Epithelial cell of umbilical artery (primary cell): ENCODE data around the gene TNFAIP8L1. TPM values are rescaled to one million over a fixed set of nuclear protein-coding genes. Genes with fewer than 3 reads are reported as not detected.

ENCODE experiments used
- total RNA-seq: library from RNA; depleted of rRNA; stranded (reverse); fragments of >200 nt; gene quantifications from 2 replicates; pipeline ENCODE4 v1.2.3, GENCODE V29; 2014

The TNFAIP8L1 gene
- 17.2 and 26.9 TPM in 2 replicates for total RNA-seq

DNA sequence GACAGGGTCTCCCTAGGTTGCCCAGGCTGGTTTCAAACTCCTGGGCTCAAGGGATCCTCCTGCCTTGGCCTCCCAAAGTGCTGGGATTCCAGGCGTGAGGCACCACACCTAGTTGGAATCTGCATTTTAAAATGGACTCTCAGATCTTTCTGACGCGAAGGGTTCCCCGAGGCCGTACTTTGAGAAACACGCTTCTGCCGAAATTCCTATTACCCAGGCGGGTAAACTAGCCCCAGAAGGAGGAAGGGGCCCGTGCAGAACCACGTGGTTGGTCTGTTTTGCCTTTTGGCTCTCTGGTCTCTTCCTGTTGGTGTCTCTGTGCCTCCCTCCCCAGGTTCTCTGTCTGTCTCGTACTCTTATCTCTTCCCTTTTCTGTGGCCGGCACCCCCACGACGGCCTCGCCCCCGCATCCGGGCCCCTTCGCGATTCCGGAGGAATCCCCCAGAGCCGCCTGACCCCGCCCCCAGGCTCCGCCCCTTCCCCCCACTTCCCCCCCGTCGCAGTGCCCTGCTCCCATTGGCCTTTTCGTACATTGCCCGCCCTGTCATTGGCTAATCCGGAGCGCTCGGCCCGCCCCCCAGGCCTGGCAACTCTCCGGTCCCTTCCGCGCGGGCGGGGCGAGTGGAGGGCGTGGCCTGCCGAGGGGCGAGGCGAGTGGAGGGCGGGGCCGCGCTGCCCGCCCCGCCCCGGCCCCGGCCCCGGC is at the start of gene TNFAIP8L1:
TSS of gene TNFAIP8L1 (plus strand) at position 689 of the 703 bp plus-strand sequence. CDS start 12,354 bp downstream, outside the sequence.

DNA sequence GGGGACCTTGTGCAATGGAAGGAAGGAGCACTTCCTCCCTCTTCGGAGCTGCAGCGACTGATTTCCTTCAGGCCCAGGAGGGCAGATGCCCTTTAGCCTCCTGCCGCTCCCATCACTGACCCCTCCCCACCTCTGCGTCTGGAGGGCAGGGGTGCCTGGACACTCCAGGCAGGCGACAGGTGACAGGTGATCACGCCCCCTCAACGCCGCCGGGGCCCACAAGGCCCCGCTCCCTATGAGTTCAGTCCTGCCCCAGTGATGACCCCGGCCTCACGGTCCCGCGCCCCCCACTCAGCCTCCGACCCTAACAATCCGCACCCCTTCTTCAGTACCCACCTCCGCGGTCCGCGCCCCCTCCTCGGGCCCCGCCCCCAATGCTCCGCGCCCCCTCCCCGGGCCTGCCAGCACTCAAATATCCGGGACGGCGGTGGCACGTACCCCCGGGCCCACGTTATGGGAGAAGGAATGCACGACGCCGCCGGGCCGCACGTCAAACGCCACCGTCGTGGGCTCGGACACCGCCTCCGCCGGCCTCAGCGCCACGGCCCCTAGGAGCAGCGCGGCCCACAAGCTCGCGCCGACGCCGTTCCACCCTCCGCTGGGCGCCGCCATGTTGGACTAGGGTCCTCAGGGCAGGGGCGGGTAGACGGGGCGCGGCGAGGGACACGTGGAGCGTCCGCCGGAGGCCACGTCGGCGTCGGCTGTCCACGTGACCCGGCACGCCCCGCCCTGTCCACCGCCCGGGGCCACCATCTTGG is 30.6 kb downstream of the TNFAIP8L1 start, which contains the start of gene MYDGF:
TSS of gene MYDGF (minus strand) at position 620 of the 758 bp plus-strand sequence. CDS start at position 612, 8 bp downstream.

Other genes starting within 250 kb of the TNFAIP8L1 start
- 24.7 and 27.2 TPM in 2 replicates for gene SH3GL1, start 239.0 kb upstream of the TNFAIP8L1 start, total RNA-seq
- gene CHAF1A, start 236.9 kb upstream of the TNFAIP8L1 start, total RNA-seq: 11.7 and 20.4 TPM in 2 replicates
- 63.8 and 67.9 TPM in 2 replicates for gene UBXN6, start 181.7 kb upstream of the TNFAIP8L1 start, total RNA-seq
- gene HDGFL2, start 167.2 kb upstream of the TNFAIP8L1 start, total RNA-seq: 53.9 and 75.8 TPM in 2 replicates
- under 0.01 TPM in 1 of 2 replicates, not detected in the other for gene PLIN4, start 121.0 kb upstream of the TNFAIP8L1 start, total RNA-seq
- gene PLIN5, start 104.3 kb upstream of the TNFAIP8L1 start, total RNA-seq: 1.4 TPM in 1 of 2 replicates, not detected in the other
- gene LRG1, start 99.5 kb upstream of the TNFAIP8L1 start, total RNA-seq: under 0.01 and 0.30 TPM in 2 replicates
- 70.5 and 71.8 TPM in 2 replicates for gene SEMA6B, start 79.8 kb upstream of the TNFAIP8L1 start, total RNA-seq
- 196 and 312 TPM in 2 replicates for gene MYDGF, start 30.8 kb downstream of the TNFAIP8L1 start, total RNA-seq
- gene DPP9, start 84.3 kb downstream of the TNFAIP8L1 start, total RNA-seq: 26.0 and 29.8 TPM in 2 replicates
- 18.1 and 18.2 TPM in 2 replicates for gene FEM1A, start 152.2 kb downstream of the TNFAIP8L1 start, total RNA-seq
- 3.0 and 3.9 TPM in 2 replicates for gene TICAM1, start 192.2 kb downstream of the TNFAIP8L1 start, total RNA-seq
- gene PLIN3, start 228.2 kb downstream of the TNFAIP8L1 start, total RNA-seq: 86.6 and 192 TPM in 2 replicates